HG03139 (cell line): ENCODE results near the gene B3GAT1.
A peak's percentile ranks its signal among the peaks of the same experiment; 100 is the strongest.

ENCODE experiments used
- ATAC-seq: cut with Tn5 transposase; IDR thresholded peaks from one replicate; pipeline ENCODE4 v1.9.1; 2021; ENCODE audit not compliant: unreplicated experiment

B3GAT1 gene

DNA sequence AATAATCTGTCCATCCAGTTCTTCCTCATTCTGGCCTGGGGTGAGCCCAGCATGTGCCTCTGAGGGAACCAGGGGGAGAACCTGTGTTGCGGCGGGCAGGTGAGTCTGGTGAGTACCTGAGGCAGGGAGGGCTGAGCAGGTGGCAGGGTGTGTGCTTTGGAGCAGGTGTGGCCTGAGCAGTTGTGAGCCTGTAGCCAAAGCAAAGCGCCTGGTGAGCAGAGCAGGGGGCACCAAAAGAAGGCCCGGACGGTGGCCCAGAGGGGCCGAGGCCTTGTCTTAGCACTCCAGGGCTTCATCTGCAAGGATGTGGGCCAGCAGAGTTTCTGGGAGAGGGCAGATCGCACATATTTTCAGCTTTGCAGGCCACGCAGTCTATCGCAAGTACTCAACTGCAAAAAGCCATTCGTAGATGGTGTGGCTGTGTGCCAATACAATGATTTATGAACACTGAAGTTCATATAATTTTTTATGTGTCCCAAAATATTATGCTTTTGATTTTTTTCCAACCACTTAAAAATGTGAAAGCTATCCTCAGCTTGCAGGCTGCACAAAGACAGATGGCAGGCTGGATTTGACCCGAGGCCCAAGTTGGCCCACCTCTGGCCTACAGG is 71.6 kb downstream of the B3GAT1 start:
- no peak for ATAC-seq

DNA sequence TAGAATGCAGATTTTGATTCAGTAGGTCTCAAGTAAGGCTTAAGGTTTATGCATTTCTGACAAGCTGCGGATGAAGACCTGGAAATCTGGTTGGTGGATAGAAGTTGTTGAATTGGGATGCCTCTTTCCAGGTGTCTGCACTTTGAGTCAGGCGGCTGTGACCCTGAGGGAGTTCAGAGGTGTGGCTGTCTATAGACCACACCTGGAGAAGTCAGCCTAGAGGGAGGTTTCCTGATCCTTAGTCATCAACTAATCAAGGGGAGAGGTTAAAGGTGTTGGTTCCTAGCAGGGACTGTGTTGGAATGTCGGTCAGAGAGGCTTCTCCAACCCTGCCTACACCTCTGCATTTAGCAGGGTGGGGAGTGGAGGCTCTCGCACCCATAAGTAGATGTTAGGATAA is 72.3 kb downstream of the B3GAT1 start:
- ATAC-seq, result no peak

DNA sequence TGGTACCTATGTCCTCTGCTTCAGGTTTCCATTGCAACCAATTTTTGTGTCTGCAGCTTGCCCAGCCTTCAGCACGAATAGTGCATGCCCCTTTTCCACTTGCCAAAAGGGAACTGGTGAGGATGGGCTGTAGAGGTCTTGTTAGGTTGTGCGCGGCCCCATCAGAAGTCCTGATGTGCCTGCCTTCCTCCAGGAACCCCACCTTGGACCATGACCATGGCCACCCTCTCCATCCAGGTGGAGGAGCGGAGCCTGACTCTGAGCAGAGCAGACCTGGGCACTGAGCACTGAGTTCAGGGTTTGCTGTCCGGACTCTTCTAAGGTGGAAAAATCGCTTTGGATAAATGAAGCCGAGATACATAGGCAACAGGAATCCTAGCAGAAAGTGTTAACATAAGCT is 73.4 kb downstream of the B3GAT1 start:
- no peak for ATAC-seq

DNA sequence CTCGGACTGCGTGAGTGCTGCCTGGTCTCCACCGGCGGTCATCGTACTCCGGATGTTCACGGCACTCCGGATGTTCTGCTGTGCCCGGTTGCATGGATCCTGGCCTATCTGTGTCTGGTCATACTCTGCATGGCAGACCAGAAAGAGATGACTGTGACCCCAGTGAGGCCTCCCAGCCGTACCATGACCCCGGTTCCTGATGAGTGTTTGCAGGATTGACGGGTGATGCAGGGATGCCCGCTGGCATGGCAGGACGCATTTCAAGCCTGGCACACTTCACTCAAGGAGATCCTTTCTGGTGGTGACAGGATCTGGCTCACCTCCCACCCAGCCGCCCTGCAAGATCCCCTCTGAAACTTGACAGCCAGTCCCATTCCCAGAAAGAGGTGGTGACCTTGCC is 74.0 kb downstream of the B3GAT1 start:
- ATAC-seq, result no peak

DNA sequence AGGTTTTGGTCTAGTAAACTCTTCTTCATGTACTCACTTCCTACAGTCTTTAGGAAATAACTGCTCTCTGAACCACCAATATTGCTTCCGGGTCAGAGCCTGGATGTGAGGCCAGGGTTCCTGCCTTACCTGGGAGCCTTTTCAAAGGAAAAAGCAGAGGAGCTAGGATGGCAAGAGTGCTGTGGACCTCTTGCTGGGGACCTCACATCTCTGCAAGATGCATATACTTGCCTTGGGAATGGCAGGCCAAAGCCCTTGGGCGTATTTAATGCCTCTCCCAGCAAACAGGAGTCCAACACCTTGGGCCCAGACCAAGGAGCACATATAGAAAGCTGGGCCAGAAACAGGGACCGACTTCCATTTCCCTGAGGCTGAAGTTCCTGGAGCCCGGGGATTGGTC is 75.0 kb downstream of the B3GAT1 start:
- ATAC-seq, result no peak

DNA sequence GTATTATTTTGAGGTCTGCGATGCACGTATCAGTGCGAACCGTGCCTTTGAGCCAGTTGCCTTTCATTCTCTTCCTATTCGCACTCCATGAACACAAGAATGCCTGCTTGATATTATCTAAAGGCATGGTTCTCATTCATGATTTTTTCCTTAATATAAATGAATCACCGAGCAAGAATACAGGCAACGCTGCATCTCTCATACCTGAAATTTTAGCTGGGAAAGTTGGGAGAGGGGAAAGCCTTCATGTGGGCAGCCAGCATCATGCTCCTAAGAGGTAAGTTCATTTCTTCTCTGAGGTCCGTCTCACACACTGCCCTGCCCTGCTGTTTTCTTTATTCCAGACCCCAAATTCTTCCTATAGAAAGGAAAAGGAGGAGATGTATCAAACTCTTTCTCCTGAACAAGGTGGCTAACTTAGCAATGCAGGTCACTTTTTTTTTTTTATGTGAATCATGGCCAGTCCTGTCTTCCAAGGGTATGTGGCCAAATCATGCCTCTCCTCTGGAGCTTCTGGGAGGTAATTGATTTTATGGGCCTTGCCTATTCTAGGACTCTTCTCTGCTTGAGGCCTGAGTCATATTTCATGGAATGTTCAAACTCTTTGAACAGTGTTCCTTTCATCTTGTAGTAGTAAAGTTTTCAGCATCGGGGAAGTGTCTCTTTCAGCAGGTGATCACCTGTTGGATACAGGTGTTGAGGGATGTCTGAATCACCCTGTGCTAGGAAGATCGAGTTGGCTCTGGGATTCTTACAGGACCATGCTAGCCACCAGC is 77.1 kb downstream of the B3GAT1 start:
- no peak for ATAC-seq

DNA sequence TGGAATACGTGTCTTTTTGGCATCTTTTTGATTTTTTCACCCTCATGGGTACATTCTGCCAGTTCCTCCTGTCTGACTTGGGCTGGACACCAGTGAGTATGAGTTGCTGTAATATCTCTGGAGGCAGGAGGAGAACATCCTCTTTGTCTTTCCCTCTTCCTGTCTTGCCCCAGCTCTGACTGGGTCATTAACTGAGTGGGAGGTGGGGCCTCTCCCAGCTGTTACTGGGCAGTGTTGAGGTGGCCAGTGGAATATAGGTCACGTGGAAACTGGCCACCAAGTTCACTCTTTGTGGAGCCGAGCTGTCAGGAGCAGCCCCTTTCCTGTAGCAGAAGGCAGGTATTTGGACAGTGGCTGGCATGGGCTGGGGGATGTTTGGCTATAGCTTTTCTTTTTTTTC is 78.1 kb downstream of the B3GAT1 start:
- ATAC-seq, result no peak

DNA sequence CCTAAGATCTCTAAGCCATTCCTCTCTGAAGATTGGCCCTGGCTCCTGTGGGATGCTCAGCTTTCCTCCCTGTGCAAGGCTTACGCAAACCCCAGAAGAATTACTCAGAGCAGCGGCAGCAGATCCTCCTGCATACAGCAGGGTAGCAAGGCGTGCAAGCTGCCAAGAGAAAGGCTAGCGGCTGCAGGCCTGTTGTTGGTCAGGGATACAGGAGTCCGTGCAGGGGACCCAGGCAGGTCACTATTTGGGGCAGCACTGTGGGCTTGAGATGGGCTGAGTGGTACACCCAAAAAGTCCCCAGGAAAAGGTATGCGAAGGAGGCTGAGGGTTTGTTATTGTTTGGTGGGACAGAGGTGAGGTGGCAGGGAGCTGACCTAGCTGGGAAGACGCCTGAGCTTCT is 78.7 kb downstream of the B3GAT1 start:
- ATAC-seq, result no peak

DNA sequence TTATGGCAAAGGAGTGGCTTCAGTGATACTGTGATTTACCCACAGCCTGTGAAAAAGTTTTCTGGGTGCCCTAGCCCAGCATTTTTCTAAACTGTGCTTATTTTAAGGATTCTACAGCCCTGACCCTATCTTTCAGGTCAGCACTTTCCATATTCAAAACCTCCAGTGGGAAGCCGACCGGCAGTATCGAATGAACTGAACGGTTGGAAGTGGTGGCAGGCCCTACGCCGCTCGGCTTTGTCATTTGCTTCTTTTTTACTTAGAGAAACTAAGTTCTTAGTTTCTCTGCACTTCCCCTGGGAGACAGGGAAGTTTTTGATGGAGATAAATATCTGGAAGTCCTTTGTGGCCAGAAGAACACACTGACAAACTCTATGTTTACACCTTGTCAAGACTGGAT is 79.3 kb downstream of the B3GAT1 start:
- no peak for ATAC-seq

DNA sequence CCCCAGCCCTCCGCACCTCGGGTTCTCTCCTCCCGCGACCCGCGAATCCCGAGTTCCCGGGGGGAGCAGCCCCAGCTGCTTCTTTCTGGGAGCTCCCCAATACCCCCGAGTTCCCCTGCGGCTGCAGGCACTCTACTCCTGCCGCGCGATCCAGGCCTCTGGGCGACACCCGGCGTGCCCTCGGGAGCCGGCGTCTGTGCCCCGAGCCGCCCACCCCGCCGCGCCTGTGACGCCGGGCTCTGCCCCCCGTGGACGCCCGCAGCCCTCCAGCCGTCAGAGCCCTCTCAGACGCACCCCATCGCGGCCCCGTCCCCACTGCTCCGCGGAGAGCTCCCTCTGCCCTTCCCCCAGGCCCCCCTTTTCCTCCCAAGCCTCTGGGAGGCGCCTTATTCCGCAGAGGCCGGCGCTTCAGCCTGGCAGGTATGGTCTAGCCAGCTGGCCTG is 79.8 kb downstream of the B3GAT1 start:
- ATAC-seq, result peak; percentile 33

DNA sequence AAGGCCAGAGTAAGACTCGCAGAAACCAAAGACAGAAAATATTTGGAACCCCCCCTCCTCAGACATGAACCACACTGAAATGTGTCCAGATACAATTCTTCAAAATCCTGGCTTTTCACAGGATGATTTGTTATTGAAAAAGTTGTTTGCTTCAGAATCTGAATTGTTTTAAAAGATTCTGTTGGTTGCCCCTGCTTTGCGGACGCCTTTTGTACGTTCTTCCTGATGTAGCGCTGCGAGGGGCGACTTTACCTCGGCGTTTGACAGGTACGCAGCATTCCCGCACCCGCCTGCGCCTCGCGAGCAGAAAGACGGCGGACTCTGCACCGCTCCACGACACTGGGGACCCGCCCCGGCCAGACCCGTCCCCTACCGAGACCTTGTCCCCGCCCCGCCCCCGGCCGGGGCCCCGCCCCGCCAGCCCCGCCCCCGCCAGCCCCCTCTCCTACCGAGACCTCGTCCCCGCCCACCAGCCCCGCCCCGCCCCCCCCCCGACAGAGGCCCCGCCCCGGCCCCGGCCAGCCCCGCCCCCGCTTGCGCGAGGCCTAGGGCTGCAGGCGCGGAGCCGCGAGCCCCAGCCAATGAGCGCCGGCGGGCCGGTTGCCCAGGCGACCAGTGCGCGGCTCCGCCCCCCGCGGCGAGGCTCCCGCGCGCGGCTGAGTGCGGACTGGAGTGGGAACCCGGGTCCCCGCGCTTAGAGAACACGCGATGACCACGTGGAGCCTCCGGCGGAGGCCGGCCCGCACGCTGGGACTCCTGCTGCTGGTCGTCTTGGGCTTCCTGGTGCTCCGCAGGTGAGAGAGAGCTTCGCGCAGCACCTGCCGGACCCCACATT is 80.5 kb downstream of the B3GAT1 start, which contains the start of gene GLB1L2:
GLB1L2 (plus strand) TSS at position 635 of the 835 bp plus-strand sequence; CDS start at position 709, 74 bp downstream.
- peak; percentile 70 for ATAC-seq

DNA sequence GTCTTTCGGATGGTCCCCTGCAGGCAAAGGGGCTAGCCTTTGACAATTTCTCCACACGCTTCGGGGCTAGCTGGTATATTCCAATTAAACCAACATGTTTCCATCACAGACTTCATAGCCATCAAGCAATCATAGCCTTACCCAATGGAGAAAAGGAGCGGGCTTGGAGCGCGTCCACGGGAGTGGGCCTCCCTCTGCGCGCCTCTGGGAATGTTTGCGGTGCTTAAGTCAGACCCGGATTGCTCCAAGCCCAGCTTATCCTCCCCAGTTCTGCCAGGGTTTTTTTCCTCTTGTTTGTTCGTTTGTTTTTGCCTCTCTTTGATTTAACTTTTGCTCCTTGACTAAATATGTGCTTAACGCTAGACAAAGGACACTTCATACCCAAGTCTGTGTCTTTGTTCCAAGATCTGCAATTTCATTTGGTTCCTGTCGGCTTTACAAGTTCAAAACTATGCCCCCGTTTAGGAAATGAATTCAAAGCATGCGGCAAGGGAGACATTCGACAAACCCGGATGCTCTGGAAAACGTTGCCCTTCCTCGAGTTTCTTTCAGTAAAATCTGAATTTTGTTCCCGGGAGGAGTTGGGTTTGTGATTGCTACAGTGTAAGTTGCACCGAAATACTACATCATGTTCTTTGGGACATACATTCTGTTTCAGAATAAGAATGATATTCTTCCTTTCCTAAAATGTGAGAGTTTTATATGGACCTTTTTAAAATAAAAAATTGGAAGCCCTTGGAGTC is 81.3 kb downstream of the B3GAT1 start:
- ATAC-seq, result no peak
